ENCODE measurements around the gene HERC3.

Gene HERC3

GRCh38 chr4:88750369-88750768 is 158.1 kb downstream of the HERC3 start:
- no peak overlapping the region for H3K27ac ChIP-seq
- no peak for TF ChIP-seq CTCF (conservative IDR thresholded peaks at IDR 0.05)

- H3K27ac ChIP-seq, result no peak overlapping the region; the same call in 1 of the 2 replicates
- TF ChIP-seq CTCF (conservative IDR thresholded peaks at IDR 0.05), result no peak
Observed at GRCh38 chr4:88751258-88752075, 159.2 kb downstream of the HERC3 start.

DNA sequence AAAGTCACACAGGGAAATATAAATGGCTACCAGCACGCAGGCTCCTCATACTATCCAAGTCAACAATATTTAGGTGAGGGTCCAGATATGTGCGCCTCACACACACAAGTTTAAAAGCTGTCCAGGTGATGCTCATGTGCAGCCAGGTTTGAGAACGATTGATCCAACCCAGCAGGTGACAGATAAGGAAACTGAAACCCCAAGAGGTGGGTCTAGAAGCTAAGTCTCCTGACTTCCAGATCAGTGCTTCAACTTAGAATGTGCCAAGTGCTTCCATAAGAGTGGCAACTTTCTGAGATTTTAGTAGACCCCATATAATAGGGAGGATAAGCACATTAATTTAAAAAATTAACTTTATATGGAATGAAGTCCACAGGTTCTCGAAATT is 159.8 kb downstream of the HERC3 start:
- no peak for TF ChIP-seq CTCF (conservative IDR thresholded peaks at IDR 0.05)

DNA sequence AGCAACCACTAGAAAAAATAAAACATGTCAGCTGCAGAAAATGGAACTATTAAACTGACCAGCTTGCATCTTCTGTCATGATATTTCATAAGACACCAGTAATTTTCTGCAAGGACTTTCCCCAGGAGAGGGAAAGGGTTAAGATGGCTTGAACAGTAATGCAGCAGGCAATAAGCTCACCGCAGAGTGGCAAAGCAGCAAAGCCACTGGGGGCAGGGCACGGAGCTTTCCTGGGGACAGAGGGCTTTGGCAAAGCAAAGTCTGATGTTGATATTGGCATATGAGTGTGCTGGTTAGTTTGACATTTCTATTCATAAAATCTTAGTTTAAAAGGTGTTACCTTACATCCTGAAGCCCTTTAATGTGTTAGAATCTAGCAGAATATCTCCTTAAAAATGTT is 160.5 kb downstream of the HERC3 start:
- TF ChIP-seq CTCF (conservative IDR thresholded peaks at IDR 0.05), result peak; percentile 40
- peak overlapping the region; percentile 50 for H3K27ac ChIP-seq

More for the DNA sequence above, 159.8 kb downstream of the HERC3 start:
- H3K27ac ChIP-seq, result peak overlapping the region; percentile 50

DNA sequence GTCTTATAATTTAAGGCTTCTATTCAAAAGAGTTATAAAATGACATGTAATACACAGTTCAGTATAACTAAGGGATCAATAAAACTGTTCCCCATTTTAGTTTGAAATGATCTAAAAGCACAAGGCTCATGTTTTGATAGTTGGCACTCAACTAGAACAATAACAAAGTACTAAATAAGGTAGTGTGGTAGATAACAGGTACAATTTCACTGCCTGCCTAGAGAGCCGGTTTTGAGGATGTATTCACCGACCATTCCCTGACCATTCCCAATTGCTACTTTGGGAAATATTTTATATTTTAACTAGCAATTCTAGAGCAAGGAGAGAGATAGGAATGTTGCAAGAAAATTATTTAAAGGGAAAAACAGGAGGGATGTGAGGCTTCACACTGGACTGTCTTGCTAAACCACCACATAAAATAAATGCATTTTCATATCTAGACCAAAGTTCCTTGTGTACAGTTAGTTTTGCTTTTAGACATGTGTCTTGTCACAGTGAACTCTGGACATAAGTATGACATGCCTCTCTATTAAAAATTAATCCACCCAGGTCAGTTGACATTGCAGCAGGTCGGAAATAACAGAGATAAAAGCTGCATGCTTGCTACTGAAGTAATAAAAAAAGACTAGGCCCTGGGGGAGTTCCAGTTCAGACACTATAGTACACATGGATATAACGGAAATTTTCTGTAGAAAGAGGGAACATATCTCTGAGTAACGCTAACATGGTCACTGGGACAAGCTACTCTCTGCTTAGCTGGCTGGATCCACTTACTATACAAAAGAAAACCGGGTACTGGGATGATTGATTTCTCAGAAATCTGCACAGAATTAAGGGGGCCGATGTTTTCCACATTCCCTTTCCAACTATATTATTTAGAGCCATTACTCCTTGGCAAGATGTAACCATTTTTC is 161.6 kb downstream of the HERC3 start:
- H3K27ac ChIP-seq, result peak overlapping the region; percentile 50
- no peak for TF ChIP-seq CTCF (conservative IDR thresholded peaks at IDR 0.05)

DNA sequence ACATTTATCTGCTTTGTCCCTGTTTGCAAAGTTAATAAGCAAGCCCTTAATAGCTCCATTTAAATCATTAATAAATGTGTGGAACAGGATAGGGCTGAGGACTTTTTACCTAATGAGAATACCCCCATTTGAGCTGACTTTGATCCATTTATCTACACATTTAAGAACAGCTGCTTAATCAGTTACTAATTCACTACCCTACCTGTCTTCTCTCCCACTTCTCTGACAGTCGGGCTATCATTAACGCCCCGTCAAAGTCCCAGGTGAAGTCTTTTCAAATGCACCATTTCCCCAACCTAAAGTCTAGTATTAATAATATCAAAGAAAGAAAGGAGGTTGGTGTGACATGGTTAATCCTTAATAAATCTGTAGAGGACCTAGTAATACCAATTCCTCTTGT is 162.5 kb downstream of the HERC3 start:
- peak overlapping the region; percentile 50 for H3K27ac ChIP-seq
- no peak for TF ChIP-seq CTCF (conservative IDR thresholded peaks at IDR 0.05)

- peak overlapping the region; percentile 50 for H3K27ac ChIP-seq
- TF ChIP-seq CTCF (conservative IDR thresholded peaks at IDR 0.05), result no peak
Observed at GRCh38 chr4:88755454-88755853, 163.2 kb downstream of the HERC3 start.

Measured in VCaP (cell line).